Stimulated activated CD8-positive, alpha-beta memory T cell treated with anti-CD3 and anti-CD28 coated beads, Interleukin-15, amount 100 ng/mL, for 48 hours (primary cell): ENCODE data around the gene NRXN3.

Experiments
- DNase-seq, 2 donors: peaks; one replicate each; pipeline ENCODE4 v3.0.0-alpha.2; 2020; ENCODE audit warnings: low read depth in 2 of 2

The NRXN3 gene

GRCh38 chr14:79665556-79665955 is 1495.4 kb downstream of the NRXN3 start:
- no peak for DNase-seq

GRCh38 chr14:79668951-79669350 is 1498.8 kb downstream of the NRXN3 start:
- no peak for DNase-seq

- DNase-seq = no peak
These were observed 1500.6 kb downstream of the NRXN3 start for GRCh38 chr14:79670811-79671210.

GRCh38 chr14:79680087-79680486 is 1509.9 kb downstream of the NRXN3 start:
- no peak for DNase-seq

GRCh38 chr14:79686196-79686595 is 1516.0 kb downstream of the NRXN3 start:
- DNase-seq = no peak

GRCh38 chr14:79690960-79691359 is 1520.8 kb downstream of the NRXN3 start:
- no peak for DNase-seq

- no peak for DNase-seq
These were observed 1523.8 kb downstream of the NRXN3 start for GRCh38 chr14:79693935-79694334.

GRCh38 chr14:79695307-79695706 is 1525.1 kb downstream of the NRXN3 start:
- no peak for DNase-seq

GRCh38 chr14:79698298-79698711 is 1528.1 kb downstream of the NRXN3 start:
- no peak for DNase-seq

- no peak for DNase-seq
These were observed 1529.0 kb downstream of the NRXN3 start for GRCh38 chr14:79699206-79699605.

GRCh38 chr14:79701371-79701770 is 1531.2 kb downstream of the NRXN3 start:
- DNase-seq = no peak

- DNase-seq = no peak
These were observed 1532.0 kb downstream of the NRXN3 start for GRCh38 chr14:79702197-79702596.

GRCh38 chr14:79703209-79703608 is 1533.0 kb downstream of the NRXN3 start:
- DNase-seq = no peak

GRCh38 chr14:79704041-79704807 is 1534.1 kb downstream of the NRXN3 start:
- DNase-seq = no peak

- no peak for DNase-seq
These were observed 1535.1 kb downstream of the NRXN3 start for GRCh38 chr14:79705126-79705894.

GRCh38 chr14:79706382-79706781 is 1536.2 kb downstream of the NRXN3 start:
- DNase-seq = no peak

GRCh38 chr14:79708426-79709388 is 1538.5 kb downstream of the NRXN3 start:
- DNase-seq = no peak

- DNase-seq = no peak
These were observed 1539.4 kb downstream of the NRXN3 start for GRCh38 chr14:79709573-79709972.

- DNase-seq = no peak
These were observed 1542.3 kb downstream of the NRXN3 start for GRCh38 chr14:79712302-79712950.

- DNase-seq = no peak
These were observed 1551.4 kb downstream of the NRXN3 start for GRCh38 chr14:79721399-79722084.
